Limb (tissue), 2 donors: ENCODE data around the gene RETREG1.
A peak's percentile ranks its signal among the peaks of the same experiment; 100 is the strongest.
"Not testable (repeated sequence)": the region's sequence is repeated elsewhere in the genome, so short reads cannot be mapped to it uniquely, and the experiment has no call there.

Experiments
- DNase-seq, 2 donors: peaks; one replicate each; pipeline ENCODE4 v3.0.0-alpha.2; 2016; ENCODE audit errors: extremely low spot score in 2 of 2

RETREG1 gene

DNA sequence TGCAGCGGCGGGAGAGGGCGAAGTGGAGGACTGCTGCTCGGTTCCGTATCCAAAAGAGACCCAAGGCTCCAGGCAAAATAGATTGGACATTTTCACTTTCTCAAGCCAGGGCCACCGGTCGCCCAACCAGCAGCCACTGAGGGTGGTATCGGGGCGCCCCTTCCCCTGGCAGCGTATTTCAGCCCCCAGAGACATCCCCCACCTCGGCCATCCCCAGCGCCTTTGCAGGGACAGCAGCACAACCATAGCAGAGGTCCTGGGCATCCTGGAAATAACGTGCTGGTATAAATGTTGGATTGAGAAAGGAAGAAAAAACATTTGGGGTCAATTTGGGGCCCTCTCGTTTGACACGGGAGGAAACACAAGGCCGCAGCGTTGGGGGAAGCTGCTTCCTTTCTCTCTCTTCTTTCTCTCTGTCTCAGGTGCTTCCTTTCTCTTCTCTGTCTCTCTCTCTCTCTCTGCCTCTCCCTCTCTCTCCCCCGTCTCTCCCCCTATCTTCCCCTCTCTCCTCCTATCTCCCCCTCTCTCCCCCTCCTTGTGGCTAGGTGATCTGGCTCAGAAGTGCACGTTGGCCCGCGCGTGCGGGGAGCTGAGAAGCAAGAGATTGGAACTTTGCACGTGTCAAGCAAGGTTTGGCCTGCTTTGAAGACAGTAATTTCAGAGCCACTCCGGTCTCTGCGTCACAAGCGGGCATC is 624 bp upstream of the RETREG1 start:
- DNase-seq, result no peak

DNA sequence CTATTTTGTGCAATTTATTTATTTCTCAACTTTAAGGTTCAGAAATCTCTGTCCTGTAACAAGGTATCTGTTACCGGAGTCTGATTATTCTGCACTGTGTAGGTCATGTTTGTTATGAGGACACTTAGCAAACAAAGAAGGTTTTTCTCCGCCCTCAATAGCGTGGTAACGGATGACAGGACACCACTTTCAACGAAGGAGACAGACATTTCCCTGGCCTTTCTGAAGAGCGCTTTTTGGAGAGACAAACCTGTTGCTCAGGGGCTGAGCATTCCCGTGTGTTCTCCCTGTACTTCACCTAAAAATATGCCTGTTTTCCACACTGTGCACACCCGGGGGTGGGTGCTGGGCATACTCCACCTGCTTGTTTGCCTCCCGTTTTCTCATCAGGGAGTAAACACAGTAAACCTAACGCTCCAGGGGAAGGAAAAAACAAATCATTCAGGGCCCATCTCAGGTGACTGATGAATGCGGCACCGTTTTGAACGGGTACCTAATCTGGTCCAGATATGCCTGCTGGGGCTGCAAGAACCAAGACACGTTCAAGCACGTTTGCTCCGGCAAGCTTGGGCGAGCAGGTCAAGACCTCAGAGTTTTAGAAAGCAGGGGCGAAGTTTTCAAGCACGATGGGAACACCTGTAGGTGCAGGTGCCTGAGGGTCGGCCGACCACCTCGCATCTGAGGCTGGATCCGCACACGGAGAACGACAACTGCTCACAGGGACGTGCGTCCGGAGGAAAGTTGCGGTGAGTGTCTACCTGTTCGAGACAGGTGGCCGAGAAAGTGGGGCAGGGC is 859 bp downstream of the RETREG1 start:
- DNase-seq, result no peak

DNA sequence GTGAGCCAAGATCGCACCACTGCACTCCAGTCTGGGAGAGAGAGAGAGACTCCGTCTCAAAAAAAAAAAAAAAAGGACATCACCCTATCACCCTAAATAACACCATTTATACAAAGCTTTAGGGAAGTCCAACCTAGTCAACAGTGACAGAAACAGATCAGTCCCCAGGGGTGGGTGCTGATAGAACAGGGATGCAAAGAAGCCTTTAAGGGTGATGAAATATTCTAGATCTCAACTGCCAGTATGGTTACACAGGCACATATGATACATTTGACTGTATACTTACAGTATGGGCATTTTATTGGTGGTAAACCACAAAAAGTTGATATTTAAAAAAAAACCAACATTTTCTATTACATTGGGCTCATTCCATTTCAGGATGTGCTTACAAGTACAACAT is 4.8 kb downstream of the RETREG1 start:
- DNase-seq, result no peak

DNA sequence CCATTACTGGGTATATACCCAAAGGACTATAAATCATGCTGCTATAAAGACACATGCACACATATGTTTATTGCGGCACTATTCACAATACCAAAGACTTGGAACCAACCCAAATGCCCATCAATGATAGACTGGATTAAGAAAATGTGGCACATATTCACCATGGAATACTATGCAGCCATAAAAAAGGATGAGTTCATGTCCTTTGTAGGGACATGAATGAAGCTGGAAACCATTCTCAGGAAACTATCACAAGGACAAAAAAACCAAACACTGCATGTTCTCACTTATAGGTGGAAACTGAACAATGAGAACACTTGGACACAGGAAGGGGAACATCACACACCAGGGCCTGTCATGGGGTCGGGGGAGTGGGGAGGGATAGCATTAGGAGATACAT is 5.9 kb downstream of the RETREG1 start:
- DNase-seq, result not testable (repeated sequence)

DNA sequence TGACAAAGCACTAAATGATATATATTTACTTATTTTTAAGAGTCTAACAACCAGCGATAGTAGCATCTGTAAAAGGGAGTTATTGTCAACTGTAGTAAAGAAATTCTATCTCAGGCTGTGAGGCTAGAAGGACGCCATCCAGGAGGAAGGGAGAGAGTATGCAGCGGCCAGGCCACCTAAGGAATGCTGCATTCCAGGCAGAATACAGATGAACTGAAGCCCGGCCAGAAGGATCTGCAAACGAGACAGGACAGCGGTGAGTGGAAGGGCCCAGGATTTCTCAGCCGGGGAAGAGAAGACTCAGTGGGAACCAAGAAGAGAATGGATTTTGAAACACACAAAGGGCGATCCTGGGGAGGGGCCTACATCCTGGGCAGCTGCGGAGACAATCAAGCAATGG is 7.4 kb downstream of the RETREG1 start:
- no peak for DNase-seq

DNA sequence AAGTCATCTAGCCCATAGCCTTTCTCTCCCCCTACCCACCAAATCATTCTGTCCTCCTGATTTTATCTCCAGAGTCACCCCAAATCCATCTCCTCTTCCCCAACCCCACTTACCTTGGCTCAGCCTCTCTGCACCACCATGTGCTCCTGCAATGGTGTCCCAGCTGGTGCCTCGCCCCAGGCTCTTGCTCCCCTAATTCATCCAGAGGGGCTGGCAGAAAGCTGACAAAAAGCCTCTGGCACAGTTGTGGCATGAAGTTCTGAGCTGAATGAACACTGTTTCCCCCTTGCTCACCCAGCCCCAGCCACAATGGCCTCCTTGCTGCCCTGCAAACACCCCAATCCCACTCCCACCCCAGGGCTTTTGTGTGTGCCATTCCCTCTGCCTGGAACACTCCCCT is 10.2 kb downstream of the RETREG1 start:
- DNase-seq, result no peak

DNA sequence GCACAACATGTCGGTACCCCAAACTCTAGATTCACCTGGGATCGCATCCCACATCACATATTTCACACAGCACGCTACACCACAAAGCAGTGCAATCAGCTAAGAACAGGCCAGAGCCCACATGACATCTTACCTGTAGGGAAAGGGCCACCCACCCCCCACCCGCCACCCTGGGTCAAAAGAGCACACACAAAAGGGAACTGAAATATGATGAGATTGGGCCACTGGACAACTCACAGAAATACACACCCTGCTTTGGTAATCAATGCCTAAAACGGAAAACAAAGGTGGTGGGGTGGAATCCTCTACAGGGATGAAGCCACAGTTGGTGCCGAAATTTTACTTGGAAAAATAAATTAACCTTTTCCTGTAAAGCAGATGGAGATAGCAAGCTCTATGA is 13.1 kb downstream of the RETREG1 start:
- DNase-seq, result no peak

DNA sequence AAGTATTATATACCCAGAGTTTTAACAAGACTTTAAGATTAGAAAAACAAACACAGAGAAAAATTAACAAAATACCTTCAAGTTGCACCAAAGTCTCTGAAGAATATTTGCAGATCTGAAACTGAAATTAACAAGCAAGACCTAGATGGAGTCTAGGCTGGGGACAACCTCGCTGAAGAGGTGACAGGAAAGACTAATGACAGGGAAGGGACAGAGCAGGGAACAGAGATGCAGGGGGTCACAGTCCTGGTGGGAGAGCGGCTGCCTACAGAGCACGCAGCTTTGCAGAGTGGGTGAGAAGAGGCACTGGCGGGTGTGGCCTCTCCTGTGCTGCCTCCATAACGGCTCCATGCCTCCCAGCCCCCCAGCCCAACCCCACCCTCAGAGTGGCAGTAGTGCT is 13.5 kb downstream of the RETREG1 start:
- DNase-seq, result no peak

DNA sequence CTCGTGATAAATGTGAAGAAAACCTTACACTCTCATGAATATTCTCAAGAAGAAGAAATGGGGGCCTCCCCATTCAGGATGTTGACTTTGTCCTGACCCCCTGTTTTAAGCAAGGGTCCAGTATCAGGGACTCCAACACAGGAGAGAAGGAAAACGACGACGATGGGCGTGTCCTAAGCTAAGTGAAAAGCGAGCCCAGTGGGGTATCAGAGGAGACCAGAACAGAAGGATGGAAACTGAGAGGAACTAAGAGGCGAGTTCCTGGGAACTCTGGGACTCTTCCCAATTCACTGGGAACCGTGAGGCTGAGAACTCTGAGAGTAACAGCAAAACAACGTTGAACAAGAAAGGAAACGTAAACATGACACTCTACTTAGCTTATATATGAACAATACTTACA is 14.6 kb downstream of the RETREG1 start:
- DNase-seq, result no peak

DNA sequence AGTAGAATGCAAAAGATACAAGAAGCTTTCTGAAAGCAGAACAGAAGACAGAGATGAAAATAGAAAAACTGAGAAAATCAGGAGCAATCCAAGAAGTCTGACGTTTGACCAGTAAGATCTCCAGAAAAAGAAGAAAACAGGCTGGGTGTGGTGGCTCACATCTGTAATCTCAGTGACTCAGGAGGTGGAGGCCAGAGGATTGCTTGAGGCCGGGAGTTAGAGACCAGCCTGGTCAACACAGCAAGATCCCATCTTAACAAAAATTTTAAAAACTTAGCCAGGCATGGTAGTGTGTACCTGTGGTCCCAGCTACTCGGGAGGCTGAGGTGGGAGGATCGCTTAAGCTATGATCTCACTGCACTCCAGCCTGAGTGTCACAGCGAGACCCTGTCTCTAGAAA is 15.9 kb downstream of the RETREG1 start:
- no peak for DNase-seq

DNA sequence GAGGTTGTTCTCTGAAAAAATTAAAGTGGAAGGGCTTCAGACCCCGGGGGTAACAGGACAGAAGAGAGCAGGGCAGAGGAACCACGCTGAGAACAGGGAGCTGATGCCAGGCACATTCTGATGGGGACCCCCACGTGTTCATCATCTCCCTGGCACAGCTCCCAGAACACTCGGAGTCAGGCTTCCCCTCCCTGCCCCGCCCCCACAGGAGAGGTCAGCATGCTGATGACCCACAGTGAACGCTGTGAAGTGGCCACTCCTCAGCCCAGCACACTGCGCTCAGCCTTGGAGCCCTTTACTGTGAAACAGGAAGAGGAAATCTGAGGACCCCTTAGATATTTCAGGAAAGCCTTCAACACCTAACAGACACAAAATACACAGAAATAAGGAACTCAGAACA is 16.4 kb downstream of the RETREG1 start:
- DNase-seq, result peak in 1 of 2 donors; percentile 53

DNA sequence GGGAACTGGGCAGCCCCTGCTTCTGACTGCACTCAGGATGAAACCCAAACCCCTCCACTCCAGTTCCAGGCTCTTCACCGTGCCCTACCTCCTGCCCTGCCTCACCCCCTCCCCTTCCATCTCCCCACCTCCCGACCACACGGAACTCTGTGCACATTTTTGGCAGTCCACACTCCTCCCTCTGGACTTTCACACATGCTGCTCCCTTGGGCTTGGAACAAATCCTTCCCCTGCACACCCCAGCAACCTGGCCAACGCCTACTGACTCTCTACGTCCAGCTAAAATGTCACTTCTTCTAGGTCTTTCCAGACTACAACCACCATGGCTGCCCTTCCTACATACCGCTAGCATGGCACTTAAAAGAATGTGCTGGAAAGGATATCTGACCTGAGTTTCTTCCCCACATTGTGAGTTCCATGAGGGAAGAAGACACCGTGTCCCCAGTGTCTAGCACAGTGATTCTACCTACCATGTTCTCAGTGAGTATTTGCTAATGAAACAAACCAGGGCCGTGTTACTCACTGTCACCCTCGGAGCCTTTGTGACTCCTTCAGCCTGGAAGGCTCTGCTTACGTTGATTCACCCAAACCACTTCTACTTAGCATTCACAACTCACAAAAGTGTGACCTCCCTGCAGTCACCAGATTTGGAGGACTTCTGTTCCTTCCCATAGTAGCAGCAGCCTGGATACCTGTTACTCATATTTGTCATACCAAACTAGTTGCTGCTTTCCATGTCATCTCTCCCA is 18.7 kb downstream of the RETREG1 start:
- DNase-seq, result no peak

DNA sequence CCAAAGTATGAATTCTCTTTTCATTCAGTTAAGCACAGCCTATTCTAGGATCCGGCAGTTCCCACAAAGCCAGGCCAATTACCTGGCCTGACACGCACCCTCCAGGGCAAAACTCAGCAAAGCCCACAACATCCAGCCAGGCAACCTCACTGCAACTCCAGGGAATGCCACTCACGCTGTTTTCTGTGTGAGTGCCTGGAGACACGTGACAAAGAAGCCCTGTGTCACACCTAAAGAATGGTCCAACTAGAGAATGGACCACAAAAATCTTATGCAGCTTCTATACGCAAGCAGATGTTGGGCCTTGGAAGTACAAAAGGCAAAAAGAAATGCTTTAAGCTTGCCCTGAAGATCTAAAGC is 20.2 kb downstream of the RETREG1 start:
- DNase-seq, result no peak

DNA sequence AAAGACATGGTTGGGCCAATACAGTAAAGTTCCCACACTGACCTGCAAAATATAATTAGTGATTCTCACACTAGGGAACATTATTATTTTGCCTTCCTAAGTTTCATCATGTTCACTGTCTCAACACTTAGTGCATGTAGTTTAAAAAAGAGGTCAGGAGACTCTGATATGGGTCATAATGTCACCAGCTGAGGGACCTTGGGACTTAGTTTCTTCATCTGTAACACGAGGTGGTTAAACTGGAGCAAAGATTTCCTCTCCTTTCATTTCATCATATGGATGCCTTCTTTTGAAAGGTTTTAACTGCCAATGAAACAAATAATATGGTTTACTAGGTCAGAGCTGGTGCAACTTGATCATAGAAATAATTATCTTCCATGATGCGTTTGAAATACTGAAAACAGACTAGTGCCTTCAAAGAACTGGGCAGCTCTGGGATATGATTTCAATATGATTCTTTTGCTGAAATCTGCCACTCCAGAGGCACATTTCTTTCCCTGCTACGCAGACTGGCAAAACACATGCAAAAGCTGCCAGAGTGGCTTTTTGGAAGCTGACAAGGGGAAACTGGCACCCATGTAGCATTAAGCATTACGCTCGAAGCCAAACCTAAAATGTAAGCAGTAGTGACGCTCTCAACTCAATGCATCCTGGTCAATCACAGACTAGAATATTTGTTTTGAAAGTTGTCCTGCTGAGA is 20.8 kb downstream of the RETREG1 start:
- DNase-seq, result no peak

DNA sequence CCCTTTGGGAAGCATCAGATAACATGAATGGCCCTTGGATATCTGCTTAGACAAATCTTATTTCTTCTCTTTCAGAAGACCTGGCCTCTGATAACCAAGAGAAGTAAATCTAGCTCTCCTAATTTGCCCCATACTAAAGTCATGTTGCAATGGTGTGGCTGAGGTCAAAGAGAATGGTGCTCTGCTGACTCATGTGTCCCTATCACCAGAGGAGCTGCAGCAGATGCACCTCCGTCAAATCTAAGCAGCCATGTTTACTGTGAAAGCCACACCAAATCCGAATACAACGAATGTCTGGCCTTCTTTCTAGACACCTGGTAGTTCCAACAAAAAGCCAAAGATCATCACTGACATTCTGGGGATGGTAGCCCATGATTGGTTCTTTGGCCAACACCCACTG is 23.2 kb downstream of the RETREG1 start:
- no peak for DNase-seq

DNA sequence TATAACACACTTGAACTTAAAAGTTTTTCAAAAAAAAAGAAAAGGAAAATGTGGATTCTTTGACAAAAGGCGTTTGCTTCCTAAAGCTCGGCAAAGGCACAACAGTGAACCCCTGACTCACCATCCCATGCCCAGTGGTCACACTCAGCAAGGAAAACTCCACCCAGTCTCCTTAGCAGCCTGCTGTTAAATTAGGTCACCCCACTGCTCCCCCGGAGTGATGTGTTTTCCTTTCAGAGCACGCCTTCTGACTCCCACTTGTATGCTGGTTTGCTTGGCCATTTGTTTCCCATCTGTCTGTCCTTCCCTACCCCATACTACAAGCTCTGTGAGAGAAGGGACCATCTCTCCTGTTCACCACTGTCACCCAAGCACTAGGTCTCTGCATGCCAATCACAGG is 23.8 kb downstream of the RETREG1 start:
- DNase-seq, result no peak

DNA sequence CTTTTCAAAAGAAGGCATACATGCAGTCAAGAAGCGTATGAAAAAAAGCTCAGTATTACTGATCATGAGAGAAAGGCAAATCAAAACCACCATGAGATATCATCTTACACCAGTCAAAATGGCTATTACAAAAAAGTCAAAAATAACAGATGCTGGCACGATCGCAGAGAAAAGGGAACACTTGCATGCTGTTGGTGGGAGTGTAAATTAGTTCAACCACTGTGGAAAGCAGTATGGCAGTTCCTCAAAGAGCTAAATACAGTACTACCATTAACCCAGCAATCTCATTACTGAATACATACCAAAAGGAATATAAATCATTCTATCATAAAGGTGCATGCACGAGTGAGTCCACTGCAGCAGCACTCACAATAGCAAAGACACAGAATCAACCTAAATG is 24.5 kb downstream of the RETREG1 start:
- DNase-seq, result no peak

DNA sequence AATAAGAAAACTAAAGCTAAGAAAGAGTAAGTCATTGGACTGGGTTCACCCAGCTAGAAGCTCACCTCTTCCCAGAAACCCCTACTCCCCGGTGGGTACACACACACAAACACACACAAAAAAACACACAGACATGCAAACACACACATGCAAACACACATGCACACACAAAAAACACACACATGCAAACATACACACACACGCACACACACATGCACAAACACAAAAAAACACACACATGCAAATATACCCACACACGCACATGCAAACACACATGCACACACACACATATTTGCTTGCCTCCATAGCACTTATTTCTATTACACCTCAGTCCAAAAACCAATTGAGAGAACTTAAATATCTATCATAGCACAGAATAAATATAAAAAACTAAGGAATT is 26.1 kb downstream of the RETREG1 start:
- no peak for DNase-seq

DNA sequence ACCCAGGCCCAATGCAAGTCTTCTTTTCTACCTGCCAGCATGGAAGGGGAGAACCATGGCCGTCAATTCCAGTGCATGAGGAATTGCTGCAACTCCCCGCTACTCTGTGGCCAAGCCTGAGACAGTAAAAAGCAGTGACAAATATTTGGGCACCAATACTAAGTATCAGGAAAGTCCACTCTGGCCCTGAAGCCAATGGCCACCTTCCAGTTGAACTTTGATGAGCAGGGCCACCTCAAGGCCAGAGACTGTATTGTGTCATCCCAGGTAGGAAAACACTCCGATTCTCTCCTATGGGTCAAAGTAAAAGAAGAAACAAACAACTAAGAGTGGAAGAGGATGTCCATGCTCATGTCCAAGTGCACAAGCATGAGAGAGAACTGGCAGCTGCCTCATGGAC is 27.1 kb downstream of the RETREG1 start:
- DNase-seq, result no peak

DNA sequence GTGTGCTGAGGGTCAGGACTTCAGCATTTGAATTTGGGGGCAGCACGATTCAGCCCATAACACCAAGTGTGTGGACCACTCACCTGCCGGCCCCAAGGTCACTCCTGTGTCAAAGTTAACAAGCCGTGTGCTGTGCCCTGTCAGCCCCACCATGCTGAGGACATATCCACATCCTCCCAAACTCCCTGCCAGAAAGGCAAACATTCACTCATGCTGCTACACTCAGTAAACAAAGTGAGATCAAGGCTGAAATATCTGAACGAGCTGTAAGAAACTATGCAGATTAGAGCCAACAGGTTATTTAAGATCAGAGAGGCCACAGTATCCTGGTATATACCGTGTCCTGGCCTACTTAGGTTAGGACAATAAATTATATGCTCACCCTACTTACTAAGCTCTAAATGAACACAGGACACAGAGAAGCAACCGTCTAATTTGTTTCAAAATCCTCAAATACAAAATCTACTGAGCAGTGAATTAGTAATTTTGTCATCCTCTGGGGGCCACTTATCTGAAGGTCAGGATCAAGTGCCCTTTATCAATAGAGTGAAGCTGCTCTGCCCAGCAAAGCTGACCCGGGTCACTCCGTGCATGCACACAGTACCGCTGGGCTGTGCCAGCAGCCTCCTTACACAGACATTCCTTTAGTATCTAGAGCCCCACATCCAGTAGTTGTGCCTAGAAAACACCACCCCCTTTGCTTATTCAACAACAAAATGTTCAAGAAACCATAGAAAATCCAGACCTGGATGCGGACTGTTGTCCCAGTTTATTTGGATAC is 28.2 kb downstream of the RETREG1 start:
- no peak for DNase-seq

DNA sequence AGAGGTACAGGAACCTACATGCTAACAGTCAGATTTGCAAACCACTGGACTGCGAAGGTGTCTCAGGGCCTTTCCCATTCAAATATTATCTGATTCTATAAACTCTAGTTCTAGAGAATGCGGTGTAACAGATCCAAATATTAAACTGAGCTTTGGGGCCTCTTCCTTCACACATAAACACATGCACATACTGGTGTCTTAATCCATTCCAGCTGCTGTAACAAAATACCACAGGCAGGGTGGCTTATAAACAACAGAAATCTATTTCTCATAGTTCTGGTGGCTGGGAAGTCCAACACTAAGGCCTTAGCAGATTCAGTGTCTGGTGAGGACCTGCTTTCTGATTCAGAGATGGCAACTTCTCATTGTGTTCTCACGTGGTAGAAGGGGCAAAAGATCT is 30.2 kb downstream of the RETREG1 start:
- DNase-seq, result no peak
